ENCODE results near the gene PTOV1.
A peak's percentile ranks its signal among the peaks of the same experiment; 100 is the strongest.

The PTOV1 gene

GRCh38 chr19:49844138-49845095 is 6.5 kb upstream of the PTOV1 start:
- H3K4me3 ChIP-seq (ENCODE audit: low read depth, low read length), result no peak overlapping the region
- TF ChIP-seq CTCF (conservative IDR thresholded peaks at IDR 0.05; ENCODE audit: low read depth, low read length), result no peak

GRCh38 chr19:49845414-49845813 is 5.5 kb upstream of the PTOV1 start:
- peak; percentile 44 for TF ChIP-seq CTCF (conservative IDR thresholded peaks at IDR 0.05; ENCODE audit: low read depth, low read length)
- DNase-seq (ENCODE audit: low read depth), result peak; percentile 59
- H3K4me3 ChIP-seq (ENCODE audit: low read depth, low read length), result no peak overlapping the region

More at GRCh38 chr19:49844138-49845095, 6.5 kb upstream of the PTOV1 start:
- no peak for DNase-seq (ENCODE audit: low read depth)

- DNase-seq (ENCODE audit: low read depth), result no peak
- TF ChIP-seq CTCF (conservative IDR thresholded peaks at IDR 0.05; ENCODE audit: low read depth, low read length), result no peak
- H3K4me3 ChIP-seq (ENCODE audit: low read depth, low read length), result no peak overlapping the region
These were observed 4.6 kb upstream of the PTOV1 start for GRCh38 chr19:49846408-49846807.

GRCh38 chr19:49847731-49848696 is 2.9 kb upstream of the PTOV1 start:
- H3K4me3 ChIP-seq (ENCODE audit: low read depth, low read length), result no peak overlapping the region
- peak; percentile 93 for DNase-seq (ENCODE audit: low read depth)
- no peak for TF ChIP-seq CTCF (conservative IDR thresholded peaks at IDR 0.05; ENCODE audit: low read depth, low read length)

- no peak for DNase-seq (ENCODE audit: low read depth)
- no peak overlapping the region for H3K4me3 ChIP-seq (ENCODE audit: low read depth, low read length)
- TF ChIP-seq CTCF (conservative IDR thresholded peaks at IDR 0.05; ENCODE audit: low read depth, low read length), result no peak
These were observed 2.0 kb upstream of the PTOV1 start for GRCh38 chr19:49848938-49849337.

- no peak for DNase-seq (ENCODE audit: low read depth)
- peak overlapping the region; percentile 93 for H3K4me3 ChIP-seq (ENCODE audit: low read depth, low read length)
These were observed 1.3 kb upstream of the PTOV1 start for GRCh38 chr19:49849433-49850220.

More at GRCh38 chr19:49849433-49850220, 1.3 kb upstream of the PTOV1 start:
- TF ChIP-seq CTCF (conservative IDR thresholded peaks at IDR 0.05; ENCODE audit: low read depth, low read length), result no peak
